Glomerular endothelial cell (primary cell): Measurements from ENCODE around the gene ZNF775. TPM values are rescaled to one million over a fixed set of nuclear protein-coding genes. Genes with fewer than 3 reads are reported as not detected.

Experiments used
- DNase-seq: peaks from one replicate; pipeline ENCODE4 v3.0.0-alpha.2; 2011; ENCODE audit warnings: low read depth, low spot score; ENCODE audit errors: extremely low read depth
- total RNA-seq: library from RNA; depleted of rRNA; stranded (reverse); fragments of >200 nt; gene quantifications from 2 replicates; pipeline ENCODE4 v1.2.3, GENCODE V29; 2015

ZNF775 gene
- total RNA-seq, 1 donor from 2014 or later: 16.6 TPM

DNA sequence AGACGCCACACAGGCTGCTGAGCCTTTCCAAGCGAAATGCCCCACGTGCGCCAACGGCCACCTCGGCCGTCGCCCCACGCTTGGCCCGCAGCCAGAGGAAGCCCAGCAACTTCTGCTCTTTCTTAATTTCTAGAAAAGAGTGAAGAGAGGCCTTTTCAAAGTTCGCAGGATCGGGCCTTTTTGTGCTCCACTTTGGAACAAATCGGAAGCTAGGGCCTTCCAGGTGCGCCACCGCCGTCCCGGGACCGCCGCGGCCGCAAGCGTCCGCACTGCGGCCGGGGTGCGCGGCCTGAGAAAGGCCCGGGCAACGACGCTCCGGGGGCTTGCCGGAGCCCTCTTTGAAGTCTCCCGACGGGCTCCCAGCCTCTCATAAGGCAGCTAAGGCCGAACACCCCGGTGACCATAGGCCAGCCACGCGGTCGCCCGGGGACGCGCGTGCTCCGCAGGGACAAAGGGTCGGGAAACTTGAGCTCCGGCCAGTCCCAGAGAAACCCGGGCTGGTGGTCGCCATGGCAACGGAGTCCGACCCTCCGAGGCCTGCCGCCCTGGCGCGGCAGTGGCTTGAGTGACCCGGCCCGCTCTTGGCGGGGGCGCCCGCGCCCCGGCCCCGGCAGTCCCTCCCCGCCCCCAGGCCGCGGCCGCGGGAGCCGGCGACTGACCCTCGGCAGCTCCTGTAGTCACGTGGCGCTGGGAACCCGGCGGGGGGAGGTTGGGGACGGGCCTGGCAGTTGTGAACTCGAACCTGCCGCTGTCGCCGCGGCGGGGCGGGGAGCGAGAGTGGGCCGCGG, 10.8 kb upstream of the ZNF775 start, which contains the start of gene REPIN1:
Gene REPIN1 (plus strand): TSS at position 727 of the 788 bp plus-strand sequence. CDS start 890 bp downstream, outside the sequence.
- DNase-seq: no peak

DNA sequence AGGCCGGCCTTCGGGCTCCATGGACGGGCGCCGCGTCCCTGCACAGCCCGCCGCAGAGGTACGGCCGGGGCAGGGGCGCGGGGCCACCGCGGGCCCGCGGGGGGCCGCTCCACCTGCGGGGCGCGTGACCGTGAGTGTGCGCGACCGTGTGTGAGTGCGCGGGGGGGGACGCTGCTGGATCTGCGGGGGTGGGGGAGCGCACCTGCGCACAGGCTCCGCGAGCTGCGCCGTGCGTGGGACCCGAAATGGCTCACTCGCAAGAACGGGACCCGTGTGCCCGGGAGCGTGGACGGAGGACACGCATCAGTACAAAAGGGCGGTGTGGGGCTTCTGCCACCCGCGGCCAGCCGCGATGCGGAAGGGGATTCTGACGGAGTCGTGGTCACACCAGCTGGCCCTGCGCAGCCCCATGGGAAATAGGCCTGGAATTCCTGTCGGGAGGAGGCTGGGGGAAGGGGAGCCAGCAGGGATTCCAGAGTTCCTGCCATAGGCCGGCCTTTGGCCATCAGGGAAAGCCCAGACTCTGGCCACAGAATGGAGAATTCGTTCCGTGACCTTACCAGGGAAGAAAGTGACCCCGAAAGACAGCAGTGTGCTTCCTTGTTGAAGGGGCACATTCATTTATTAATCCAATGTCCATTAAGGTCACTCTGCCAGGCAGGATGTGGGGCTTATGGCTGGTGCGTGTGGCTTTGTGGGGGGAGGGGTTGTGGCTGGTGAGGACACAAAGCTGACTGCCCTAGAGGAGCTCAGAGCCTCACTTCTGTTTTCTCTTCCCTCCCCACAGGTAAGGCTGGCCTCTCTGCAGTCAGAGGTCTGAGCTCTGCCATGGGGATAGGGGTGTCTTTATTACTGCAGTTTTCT, 10.0 kb upstream of the ZNF775 start:
- no peak for DNase-seq

DNA sequence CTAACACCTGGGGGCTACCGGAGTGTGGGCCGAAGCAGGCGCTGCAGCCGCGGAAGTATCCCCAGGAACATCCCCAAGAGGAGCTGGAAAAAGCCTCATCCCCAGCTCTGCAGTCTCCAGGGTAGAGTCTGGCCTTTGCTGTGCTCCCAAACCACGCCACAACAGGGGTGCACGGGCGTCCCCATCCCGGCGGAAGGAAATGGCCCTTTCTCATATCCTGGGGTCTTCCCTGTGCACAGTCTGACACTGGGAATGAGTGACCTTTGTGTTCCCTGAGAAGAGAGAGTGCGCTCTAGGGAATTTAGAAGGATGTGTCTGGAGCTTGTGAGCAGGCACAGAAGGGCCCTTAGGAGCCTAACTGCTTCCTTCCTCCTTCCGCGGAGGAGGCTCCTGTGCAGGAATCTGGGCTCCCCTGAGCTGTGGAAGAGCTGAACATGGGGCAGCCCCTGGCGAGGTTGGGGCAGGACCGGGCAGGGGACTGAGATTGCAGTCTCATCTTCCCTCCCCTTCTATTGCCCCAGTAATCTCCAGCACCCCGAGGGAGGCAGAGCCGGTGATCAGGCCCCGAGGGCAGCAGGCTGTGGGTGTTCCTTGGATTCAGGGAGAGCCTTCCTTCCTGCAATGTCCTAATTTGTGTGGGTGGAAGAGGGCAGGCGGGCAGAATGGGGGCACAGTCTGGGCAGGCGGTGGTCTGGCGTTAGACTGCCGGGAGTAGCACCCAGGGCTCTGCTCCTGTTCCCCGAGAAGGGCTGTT, 9.2 kb upstream of the ZNF775 start:
- DNase-seq: no peak

DNA sequence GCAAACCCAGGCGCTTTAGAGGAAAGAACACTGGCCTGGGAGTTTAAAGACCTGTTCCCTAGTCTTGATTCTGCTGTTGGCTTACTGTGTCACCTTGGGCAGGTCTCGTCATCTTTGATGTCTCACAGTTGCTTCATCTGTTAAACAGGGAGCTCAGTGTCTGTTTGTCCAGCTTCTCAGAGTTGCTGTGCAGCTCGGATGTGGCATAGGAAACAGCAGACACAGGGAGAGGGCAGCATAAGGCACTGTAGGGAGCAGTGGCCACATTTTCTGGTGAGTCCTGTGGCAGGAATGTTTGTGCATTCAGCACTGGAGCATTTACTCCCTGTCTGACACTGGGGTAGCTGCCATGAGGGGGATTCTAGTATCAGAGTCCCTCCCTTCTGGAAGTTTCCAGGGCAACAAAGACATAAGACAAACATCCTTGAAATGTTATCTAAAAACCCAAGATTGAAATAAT, 8.5 kb upstream of the ZNF775 start:
- no peak for DNase-seq

DNA sequence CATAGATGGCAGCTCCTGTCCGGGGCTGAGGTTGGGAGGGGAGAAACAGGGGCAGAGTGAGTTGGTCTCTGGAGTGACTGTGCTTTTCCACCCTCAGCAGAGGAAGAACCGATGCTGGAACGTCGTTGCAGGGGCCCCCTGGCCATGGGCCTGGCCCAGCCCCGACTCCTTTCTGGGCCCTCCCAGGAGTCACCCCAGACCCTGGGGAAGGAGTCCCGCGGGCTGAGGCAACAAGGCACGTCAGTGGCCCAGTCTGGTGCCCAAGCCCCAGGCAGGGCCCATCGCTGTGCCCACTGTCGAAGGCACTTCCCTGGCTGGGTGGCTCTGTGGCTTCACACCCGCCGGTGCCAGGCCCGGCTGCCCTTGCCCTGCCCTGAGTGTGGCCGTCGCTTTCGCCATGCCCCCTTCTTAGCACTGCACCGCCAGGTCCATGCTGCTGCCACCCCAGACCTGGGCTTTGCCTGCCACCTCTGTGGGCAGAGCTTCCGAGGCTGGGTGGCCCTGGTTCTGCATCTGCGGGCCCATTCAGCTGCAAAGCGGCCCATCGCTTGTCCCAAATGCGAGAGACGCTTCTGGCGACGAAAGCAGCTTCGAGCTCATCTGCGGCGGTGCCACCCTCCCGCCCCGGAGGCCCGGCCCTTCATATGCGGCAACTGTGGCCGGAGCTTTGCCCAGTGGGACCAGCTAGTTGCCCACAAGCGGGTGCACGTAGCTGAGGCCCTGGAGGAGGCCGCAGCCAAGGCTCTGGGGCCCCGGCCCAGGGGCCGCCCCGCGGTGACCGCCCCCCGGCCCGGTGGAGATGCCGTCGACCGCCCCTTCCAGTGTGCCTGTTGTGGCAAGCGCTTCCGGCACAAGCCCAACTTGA, 7.8 kb upstream of the ZNF775 start:
- DNase-seq: no peak

DNA sequence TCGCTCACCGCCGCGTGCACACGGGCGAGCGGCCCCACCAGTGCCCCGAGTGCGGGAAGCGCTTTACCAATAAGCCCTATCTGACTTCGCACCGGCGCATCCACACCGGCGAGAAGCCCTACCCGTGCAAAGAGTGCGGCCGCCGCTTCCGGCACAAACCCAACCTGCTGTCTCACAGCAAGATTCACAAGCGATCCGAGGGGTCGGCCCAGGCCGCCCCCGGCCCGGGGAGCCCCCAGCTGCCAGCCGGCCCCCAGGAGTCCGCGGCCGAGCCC, 7.2 kb upstream of the ZNF775 start:
- no peak for DNase-seq

DNA sequence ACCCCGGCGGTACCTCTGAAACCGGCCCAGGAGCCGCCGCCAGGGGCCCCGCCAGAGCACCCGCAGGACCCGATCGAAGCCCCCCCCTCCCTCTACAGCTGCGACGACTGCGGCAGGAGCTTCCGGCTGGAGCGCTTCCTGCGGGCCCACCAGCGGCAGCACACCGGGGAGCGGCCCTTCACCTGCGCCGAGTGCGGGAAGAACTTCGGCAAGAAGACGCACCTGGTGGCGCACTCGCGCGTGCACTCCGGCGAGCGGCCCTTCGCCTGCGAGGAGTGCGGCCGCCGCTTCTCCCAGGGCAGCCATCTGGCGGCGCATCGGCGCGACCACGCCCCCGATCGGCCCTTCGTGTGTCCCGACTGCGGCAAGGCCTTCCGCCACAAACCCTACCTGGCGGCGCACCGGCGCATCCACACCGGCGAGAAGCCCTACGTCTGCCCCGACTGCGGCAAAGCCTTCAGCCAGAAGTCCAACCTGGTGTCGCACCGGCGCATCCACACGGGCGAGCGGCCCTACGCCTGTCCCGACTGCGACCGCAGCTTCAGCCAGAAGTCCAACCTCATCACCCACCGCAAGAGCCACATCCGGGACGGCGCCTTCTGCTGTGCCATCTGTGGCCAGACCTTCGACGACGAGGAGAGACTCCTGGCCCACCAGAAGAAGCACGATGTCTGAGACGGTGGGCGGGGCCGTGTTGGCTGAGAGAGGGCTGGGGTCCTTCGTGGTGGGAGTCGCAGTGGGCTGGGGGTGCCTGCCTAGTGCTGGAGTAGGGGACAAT, 6.7 kb upstream of the ZNF775 start:
- no peak for DNase-seq

DNA sequence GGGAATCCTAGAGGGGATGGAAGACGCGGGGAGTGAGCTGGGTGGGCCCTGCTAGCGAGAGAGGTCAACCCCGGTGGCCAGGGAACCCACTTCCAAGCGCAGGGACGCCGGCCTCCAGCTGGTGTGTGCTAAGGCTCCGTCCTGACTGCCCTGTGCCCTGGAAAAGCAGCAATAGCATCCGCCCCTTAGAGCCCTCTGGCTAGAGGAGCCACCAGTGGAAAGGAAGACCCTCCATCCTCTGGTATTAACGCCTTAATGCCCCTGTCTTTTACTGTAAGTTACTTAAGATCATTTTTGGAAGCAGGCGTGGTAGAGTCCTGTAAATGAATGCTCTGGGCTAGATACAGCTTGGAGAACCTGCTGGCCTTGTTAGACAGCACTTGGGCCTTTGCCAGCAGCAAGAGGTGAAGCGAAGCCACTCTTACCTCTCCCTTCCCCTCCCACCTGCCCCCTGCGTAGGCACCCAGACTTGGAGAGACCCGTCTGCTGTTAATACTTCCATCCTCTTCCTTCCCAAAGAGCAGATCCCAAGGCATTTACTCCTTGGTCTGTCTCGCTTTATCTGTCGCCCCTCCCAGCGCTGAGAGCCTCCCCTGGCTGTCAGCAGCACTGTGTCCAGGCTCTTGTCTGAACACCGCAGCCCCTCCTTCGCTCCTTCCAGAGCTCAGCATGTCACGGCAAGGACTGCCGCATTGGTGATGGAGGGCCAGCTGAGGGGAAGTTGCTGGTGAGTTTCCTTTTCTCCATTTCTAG, 5.9 kb upstream of the ZNF775 start:
- no peak for DNase-seq

DNA sequence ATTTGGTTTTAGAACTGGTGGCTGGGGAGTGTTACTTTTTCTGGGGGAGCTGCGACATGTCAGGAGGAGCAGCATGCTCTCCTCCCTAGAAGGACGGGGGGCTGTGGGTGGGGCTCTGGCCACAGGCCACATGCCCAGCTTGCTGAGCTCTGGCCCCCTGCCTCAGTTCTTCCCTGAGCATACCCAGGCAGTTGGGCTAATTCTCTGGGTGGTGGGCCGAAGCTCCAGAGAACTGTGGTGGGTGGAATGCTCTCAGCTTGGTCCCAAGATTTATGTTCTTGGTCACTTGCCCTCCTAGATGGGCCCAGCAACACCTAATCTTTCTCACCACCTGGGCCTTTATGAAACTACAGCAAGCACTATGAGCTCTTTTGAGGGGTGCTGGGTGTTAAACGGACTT, 5.1 kb upstream of the ZNF775 start:
- DNase-seq: no peak

DNA sequence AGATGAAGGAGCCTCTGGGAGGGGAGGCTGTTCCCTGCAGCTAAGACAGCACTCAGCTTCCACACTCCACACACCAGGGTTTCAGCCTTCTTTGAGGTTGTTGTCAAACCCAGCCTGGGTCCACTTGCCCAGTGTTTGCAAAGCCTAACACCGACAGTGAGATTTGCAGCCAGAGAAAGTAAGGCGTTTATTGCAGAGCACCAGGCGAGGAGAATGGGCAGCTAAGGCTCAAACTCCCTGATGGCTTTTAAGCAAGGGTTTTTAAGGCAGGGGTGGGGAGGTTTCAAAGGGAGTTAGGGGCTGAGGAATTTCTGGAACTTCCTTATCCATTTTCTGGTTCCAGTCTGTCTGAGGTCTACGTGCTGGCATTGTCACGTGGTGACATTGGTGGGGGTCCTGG, 4.7 kb upstream of the ZNF775 start:
- DNase-seq: no peak

DNA sequence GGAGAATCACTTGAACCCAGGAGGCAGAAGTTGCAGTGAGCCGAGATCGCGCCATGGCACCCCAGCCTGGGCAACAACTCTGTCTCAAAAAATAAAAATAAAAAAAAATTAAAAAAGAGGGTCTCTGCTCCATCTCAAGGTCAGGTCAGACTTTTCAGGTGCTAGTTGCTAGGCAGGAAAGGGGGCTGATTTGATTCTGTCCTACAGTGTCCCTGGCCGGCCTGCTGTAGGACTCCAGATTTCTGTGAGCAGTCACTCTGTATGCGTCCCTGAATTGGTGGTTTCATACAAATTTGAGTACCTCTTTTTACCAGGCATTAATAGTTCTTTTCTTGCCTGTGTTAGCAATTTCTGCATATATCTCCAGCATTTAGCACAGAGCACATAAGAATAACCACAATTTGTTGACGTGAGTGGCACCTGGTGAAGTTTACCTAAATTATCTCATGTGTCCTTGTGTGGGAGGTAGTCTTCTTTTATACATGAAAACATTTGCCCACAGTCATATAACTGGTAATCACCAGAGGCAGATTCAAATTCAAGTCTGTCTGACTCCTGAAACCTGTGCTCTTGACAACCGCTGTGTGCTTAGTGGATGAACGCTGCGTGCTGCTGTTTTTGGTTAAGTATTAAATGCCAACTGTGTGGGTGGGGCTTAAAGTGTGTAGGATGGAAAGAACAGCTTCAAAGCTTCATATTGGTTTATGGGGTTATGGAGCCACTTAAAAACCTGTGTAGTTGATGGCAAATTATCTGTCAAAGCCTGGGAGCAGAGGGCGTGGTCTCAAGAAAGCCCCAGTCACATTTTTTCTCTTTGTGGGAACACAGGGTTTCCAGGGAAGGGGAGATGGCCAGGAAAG, 3.2 kb upstream of the ZNF775 start:
- no peak for DNase-seq

DNA sequence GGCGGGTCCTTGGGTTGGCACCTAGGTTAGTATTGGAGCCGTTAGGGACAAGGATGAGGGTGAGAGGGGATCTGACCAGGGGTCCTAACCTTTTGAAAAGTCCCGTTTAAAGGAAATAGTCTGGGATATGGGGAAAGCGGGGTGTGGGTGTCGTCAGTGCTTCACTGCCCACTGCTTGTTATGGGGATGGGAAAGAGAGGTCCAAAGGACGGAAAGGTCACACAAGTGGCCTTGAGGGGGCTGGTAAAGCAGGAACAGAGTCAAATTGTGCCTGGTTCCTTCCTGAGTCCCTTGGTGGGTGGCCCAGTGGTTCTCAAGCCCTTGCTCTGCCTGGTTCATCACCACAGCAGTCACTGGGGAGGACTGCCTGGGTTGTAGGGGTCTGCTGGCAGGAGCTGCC, 2.6 kb upstream of the ZNF775 start:
- DNase-seq: no peak

DNA sequence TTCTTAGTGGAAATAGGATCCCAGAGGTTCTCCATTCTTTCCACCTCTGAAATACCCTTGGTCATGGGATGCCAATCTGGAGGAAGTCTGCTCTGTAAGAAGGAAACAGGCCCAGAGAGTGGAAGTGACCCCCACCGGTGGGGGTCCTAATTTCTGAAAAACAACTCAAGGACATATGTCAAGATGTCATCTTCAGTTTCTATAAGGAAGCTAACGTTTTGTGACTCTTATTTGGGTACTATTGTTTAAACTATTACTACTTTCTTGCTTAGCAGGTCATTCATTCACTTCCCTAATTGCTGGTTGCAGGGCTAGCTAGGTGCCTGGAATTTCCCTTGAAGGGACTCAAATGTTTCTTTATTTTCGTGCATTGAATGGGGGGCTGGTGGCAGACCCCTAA, 1.9 kb upstream of the ZNF775 start:
- DNase-seq: no peak

DNA sequence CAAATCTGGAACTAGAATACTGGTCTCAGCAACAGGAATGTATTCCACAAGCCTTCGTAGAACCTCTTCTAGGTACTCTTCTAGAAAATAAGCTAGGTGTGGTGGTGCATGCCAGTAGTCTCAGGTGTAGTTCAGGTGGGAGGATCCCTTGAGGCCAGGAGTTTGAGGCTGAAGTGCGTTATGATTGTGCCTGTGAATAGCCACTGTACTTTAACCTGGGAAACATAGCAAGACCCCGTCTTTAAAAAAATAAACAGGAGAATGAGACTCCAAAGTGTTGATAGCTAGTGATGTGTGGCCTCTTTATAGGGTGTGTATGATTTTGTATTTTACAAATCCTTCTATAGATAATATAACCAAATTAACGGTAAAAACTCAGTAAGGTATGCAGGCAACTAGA, 1.5 kb upstream of the ZNF775 start:
- DNase-seq: no peak

DNA sequence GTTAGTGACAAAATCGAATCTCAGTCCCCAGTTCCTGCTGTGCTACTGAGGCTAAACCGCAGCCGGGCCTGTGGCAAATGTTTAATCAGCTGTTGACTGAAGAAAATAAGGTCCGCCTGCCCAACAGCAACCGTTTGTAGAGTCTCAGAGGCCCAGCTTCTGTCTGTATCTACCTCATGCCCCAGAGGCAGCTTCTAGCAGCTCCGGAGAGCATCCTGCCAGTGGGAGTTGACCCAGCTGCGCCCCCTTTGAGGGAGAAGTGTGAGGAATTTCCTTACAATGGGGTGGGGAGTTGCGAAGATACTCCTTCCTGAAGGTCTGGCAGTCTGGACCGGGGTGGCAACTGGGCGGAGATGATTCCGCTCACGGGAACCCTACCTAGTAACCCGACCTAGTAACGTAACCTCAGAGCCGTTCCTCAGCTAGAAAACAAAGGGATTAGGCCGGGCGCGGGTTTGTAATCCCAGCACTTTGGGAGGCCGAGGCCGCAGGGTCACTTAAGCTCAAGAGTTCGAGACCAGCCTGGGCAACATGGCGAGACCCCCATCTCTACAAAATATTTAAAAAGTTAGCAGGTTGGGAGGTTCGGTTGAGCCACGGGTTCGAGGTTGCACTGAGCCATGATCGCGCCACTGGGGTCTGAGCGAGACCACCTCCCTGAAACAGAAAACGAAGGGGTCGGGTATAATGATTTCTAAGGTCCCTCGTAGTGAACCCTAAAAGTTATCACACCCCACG, 846 bp upstream of the ZNF775 start:
- DNase-seq: peak; percentile 61

DNA sequence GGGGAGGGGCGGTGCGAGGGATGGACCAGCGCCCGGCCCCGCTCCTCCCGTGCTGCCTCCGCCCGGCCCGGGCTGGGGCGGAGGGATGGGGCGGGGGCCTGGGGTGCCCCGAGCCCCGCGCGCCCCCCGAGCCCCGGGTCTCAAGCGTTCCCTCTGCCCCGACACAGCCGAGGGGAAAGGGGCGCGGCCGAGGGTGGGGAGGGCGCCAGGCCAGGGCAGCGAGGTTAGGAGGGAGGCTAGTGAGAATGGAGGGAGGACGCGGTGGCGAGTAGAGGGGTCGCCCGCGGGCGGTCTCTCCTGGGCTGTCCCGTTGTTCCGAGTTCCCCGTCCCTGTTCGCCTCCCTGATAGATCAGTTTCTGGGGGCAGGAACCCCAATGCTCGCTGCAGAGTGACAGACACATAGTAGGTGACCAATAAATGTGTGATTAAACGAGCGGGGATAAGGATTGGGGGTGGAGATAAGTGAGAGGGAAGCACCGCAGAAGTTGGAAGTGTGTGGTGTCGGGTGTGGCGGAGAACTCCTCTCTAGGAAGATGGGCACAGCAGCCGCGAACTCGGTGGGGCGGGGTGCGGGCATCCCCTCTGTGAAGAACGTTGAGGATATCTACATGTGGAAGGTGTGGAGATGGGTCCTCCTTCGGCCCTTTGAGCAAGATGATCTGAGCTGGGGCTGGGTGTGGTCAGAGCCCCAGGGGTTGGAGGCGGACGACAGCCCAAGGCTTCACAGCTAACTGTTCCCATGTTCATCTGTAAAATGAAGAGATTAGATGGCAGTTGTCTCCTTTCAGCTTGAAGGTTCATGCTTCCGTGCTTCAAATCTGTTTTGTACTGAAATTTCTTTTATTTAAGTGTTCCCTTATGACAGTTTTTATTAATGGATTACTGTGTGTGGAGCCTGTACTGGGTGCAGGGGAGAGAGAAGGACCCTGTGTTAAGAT, 580 bp downstream of the ZNF775 start:
- no peak for DNase-seq
